GM12892 (cell line): ENCODE data around the gene ORC2.

ENCODE experiments used
- POLR2A ChIP-seq: IDR thresholded peaks from 2 replicates; pipeline ENCODE4 v1.6.1; 2011; ENCODE audit warnings: low read depth, low read length, control low read depth
- POLR2AphosphoS5 ChIP-seq: IDR thresholded peaks from 2 replicates; pipeline ENCODE4 v1.6.1; 2011; ENCODE audit warnings: low read depth, low read length, control low read depth

- TF ChIP-seq POLR2A, result no peak
- no peak for TF ChIP-seq POLR2AphosphoS5
Measured at GRCh38 chr2:200961674-200962073, 1.8 kb downstream of the ORC2 start.
